GM13977 (cell line): ENCODE measurements around the gene ARL6IP4.

Source experiments
- DNase-seq: peaks from one replicate; pipeline ENCODE4 v3.0.0; 2012; ENCODE audit warnings: low spot score
- in situ Hi-C: fragments of 300-500 bp; cut with MboI; formaldehyde crosslinking; loops from one replicate; pipeline ENCODE4 v1.12.0; 2022; ENCODE audit warnings: low sequenced_read_pairs, low pct_unique_long_range_greater_than_20kb, mixed read lengths, inconsistent platforms; ENCODE audit not compliant: unreplicated experiment
- TF ChIP-seq, protein P1 (sequence below): IDR thresholded peaks from 2 replicates; pipeline ENCODE4 v1.5.1; 2012; ENCODE audit warnings: mild to moderate bottlenecking, control low read depth; ENCODE audit not compliant: insufficient read depth; ENCODE audit errors: extremely low read depth, missing control alignments

ARL6IP4 gene

DNA sequence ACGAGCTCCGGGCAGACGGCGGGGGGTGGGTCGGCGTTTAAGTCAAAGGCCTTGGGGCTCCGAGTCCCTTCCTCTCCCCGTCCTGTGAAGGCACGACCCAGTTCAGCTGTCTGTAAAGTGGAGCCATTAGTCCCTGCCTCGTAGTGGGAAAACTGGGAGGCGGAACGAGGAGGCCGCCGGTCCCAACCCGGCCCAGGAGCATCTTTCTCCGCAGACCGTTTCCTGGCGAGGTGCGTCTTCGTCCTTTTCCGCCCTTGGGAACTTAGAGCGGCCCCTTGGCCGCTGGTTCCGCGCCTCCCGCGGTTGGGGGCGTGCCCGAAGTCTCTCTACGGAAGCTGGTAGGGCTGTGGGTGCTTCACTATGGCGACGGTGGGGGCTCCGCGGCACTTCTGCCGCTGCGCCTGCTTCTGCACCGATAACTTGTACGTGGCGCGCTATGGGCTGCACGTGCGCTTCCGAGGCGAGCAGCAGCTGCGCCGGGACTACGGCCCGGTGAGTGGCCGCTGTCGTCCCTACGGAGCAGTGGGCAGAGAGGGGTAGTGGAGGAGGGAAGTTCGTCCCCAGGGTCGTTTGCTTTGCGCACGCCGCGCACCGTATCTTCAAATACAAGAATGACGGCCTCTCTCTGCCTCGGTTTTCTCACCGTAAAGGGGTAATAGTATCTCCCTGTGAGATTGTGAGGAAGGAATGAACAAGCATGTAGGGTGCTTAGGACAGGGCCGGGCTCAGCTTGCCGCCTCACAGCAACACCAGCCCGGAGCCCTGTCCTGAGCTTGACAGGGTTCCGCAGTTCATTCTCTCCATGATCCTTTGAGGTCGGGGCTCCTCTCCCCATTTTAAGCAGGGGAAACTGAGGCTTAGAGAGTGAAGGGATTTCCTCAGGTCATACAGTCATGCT is 5.3 kb upstream of the ARL6IP4 start, which contains the start of gene OGFOD2:
TSS of gene OGFOD2 (plus strand) at position 353 of the 898 bp plus-strand sequence. CDS start at position 361, 8 bp downstream.
- DNase-seq: peak; percentile 93
- in situ Hi-C loops: loop anchor here (25.0 kb wide), 1 partner anchor 338 kb away; no protein-coding TSS in a partner anchor
- TF ChIP-seq, protein P1, sequence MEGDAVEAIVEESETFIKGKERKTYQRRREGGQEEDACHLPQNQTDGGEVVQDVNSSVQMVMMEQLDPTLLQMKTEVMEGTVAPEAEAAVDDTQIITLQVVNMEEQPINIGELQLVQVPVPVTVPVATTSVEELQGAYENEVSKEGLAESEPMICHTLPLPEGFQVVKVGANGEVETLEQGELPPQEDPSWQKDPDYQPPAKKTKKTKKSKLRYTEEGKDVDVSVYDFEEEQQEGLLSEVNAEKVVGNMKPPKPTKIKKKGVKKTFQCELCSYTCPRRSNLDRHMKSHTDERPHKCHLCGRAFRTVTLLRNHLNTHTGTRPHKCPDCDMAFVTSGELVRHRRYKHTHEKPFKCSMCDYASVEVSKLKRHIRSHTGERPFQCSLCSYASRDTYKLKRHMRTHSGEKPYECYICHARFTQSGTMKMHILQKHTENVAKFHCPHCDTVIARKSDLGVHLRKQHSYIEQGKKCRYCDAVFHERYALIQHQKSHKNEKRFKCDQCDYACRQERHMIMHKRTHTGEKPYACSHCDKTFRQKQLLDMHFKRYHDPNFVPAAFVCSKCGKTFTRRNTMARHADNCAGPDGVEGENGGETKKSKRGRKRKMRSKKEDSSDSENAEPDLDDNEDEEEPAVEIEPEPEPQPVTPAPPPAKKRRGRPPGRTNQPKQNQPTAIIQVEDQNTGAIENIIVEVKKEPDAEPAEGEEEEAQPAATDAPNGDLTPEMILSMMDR: no peak

DNA sequence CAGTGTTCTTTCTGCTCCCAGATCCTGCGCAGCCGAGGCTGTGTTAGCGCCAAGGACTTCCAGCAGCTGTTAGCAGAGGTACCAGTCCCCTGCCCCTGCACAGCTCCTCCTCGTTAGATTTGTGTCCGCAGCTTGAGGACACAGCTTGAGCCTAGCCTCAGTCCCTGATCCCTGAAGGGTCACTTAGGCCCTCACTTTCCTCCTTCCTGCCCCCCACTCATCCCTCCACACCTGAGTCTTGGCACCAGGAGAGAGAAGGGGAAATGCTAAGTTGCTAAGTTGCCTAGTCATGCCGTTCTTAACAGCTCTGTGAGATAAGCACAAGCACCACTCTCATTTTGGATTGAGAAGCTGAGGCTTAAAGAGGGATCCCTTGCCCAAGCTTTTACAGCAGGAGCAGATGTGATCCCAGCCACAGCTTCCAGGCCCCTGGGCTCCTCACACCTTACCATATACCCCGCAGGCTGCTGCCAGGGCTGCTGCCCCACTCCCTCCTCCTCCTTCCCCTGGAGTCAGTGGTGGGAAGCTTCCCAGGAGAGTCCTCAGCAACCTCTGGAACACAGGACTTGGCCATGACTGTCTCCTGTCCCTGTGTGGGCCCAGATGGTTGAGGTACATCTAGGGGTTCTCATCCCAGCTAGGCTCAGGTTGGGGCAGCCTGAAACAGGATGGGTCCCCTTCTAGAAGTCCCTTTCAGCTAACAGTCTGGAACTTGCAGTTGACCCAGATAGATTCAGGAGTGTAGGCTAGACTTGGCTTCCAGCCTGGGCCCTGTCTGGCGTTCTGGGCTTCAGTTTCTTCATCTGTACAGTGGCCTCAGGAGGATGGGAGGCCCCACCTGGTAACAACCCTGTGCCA is 4.5 kb upstream of the ARL6IP4 start:
- TF ChIP-seq, protein P1: no peak
- no peak for DNase-seq
- in situ Hi-C loops: no loop called here

DNA sequence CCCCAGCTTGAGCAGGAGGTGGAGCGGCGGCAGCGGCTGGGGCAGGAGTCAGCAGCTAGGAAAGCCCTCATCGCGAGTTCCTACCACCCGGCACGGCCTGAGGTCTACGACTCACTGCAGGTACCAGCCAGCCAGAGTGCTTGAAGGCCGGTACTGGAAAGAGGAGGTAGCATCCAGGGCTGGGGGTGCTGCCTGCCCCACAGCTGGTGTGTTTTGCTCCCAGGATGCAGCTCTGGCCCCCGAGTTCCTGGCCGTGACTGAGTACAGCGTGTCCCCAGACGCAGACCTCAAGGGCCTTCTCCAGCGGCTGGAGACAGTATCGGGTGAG is 3.9 kb upstream of the ARL6IP4 start:
- in situ Hi-C loops: no loop called here
- no peak for DNase-seq
- TF ChIP-seq, protein P1: no peak

DNA sequence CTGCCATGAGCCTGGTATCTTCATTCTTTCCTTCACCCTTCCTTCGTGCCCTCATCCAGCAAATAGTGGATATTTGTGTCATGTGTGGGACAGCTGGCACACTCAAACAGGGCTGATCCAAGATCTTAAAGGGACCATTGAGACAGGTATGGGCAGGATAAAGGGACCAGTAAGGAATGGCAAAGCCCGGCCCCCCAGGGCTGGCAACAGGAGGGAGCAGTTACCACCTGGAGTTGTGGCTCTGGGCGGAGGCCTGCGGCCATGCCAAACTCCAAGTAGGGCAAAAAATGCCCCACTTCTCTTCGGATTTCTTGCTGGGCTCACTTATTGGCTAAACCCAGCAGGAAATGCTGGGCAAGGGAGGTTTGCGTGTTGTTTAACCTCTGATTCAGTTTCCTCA is 3.3 kb upstream of the ARL6IP4 start:
- in situ Hi-C loops: no loop called here
- no peak for DNase-seq
- TF ChIP-seq, protein P1: no peak

DNA sequence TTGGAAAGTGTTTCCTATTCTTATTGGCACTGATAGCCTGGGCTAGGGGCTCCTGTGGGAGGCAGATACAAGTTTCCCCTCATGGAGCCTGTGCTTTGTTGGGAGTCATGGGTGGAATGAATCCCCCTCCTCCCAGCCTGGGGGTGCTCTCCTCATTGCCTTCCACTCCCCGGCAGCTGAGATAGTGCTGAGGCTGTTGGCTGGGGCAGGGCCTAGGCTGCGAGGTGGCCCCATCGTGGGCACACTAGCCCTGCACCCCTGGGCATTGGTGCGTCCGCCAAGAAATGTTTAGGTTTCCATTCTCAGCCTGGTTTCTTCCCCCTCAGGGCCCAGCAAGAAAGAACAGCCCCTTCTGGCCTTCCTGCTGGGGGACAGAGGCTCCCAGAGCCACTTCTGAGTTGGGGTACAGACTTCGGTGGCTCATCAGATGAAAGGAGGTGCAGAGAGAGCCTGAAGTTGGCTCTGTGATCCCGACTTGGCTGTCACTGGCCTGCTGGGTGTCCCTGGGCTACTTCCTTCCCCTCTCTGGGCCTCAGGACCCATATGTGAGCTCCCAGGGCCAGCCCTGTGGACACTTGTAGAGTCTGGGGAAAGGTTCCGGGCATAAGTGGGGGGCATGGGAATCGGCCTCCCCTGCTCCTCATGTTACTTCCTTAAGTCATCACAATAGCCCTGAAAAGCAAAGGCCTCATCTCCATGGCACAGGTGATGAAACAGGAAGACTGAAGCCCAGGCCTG is 2.7 kb upstream of the ARL6IP4 start:
- in situ Hi-C loops: no loop called here
- TF ChIP-seq, protein P1: no peak
- no peak for DNase-seq

DNA sequence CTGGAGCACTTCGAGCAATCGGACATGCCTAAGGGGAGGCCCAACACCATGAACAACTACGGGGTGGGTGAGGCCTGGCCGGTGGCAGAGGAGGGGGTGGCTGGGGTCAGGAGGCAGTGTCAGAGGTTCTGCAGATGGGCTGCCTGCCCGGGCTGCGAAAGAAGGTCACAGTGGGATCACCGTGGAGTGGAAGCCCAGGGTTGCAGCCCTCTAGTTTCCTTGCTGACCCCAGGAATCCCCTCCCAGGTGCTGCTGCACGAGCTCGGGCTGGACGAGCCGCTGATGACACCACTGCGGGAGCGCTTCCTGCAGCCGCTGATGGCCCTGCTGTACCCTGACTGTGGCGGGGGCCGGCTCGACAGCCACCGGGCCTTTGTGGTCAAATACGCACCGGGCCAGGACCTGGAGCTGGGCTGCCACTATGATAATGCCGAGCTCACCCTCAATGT is 1.9 kb upstream of the ARL6IP4 start:
- DNase-seq: no peak
- TF ChIP-seq, protein P1: no peak
- in situ Hi-C loops: no loop called here
